T-helper 22 cell (primary cell): ENCODE data around the gene COL6A5.

Experiments
- DNase-seq: peaks from one replicate; pipeline ENCODE4 v3.0.0-alpha.2; 2020; ENCODE audit warnings: low read depth

Gene COL6A5

DNA sequence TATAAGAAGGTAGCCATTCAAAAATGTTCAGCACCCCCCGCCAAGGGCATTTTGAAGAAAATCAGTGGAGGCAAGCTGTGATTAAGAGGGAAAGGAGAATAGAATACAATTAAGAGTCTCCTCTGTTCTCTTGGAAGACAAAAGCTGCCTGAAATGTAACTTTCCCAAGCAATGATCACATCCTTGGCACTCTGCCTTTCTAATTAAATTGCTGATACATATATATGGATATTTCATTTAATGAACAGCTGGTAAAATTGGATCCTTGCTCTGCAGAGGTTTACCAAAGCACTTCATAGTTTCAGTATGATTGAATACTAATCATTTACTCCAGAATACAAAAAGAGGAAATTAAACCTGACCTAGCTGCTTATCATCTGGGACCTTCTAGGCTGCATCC is 182.0 kb downstream of the COL6A5 start:
- DNase-seq, result no peak

DNA sequence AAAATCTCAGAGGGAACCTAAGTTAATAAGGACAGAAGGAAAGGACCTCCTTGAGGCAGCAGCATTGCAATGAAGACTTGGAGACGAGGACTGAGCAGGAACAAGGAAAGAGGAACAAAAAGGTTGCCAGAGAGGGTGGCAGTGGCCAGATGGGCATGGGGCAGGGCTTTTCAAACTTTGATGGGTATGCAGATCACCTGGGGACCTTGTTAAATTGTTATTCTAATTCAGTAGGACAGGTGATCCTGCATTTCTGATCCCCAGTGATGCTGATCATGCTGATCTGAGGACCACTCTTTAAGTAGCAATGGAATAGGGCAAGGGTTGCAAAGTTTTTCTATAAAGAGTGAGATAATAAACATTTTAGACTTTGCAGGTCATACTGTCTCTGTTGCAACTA is 182.6 kb downstream of the COL6A5 start:
- DNase-seq, result no peak

DNA sequence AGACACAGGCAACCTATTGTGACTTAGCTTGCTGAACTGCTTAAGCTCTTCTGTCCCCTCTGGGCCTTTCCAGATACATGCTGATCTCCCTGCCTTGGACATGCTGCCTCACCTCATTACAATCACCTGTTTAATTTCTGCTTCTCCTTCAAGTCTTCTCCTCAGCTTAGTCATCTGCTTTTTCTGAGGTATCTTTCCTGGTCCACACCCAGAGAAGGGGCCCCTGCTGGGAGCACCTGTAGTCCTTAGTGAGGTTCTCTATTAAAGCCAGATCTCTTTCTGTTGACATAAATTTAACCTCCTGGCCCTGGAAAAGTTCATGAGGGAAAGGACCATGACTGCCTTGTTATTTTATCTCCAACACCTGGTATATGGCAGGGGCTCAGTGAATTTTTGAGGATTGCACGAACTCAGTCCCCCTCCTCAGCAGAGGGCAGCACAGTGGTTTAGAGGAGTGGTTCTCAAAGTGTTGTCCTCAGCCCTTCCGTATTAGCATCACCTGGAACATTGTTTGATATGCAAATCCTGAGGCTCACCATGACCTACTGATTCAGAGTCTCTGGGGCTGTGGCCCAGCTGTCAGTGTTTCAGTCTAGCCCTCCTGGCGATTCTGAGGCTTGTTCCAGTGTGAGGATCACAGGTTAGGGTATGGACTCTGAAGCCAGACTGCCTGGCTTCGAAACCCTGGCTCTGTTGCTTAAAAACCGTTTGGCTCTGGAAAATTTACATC is 184.2 kb downstream of the COL6A5 start:
- DNase-seq, result no peak

DNA sequence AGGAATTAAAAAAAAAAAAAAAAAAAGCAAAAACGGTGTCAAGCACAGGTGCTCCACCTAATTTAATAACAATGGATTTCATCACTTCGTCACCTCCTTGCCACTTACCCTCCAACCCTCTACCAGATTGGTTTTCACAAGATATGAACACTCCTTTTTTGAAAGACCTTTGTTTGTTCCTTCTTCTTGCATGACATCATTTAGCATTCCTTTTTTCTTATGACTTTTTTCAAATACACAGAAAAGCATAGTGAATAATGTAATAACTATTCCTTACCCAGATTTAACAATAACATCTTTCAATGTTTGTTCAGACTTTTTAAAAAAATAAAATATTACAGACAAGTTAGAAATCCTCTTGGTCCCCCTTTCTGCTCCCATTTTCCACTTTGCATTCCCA is 187.8 kb downstream of the COL6A5 start:
- no peak for DNase-seq
